GM18858 (cell line): ENCODE data around the gene PRRT2.

Source experiments
- ATAC-seq: cut with Tn5 transposase; IDR thresholded peaks from one replicate; pipeline ENCODE4 v1.9.1; 2021; ENCODE audit not compliant: unreplicated experiment

PRRT2 gene

GRCh38 chr16:29811170-29811895 lies 660 bp upstream of the PRRT2 start:
- no peak for ATAC-seq

- no peak for ATAC-seq
These were observed 1.0 kb downstream of the PRRT2 start for GRCh38 chr16:29812754-29813643.

GRCh38 chr16:29813644-29814562 lies 1.9 kb downstream of the PRRT2 start:
- ATAC-seq, result no peak

DNA sequence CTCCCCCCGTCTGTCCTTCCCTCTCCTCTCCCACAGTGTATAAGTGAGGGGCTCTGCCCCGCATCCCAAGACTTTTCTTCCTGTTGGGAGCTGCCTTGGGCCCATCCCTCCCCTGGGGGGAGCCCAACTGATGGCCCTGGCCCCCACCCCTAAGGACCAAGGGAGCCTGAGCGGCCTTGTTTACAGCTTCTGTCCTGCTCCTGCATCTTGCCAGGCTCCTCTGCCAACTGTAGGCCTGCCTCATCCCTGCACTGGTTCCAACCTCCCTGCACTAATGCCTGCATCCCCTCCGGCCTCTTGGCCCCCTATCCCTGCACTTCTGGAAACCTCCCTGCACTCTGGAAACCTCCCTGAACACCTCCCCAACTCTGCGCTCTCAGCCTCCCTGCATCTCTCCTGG lies 2.6 kb downstream of the PRRT2 start:
- no peak for ATAC-seq

GRCh38 chr16:29815032-29815721 lies 3.2 kb downstream of the PRRT2 start:
- no peak for ATAC-seq

GRCh38 chr16:29815793-29816693 lies 4.0 kb downstream of the PRRT2 start, which contains the start of gene PAGR1:
Gene PAGR1 (plus strand): TSS chr16:29816152. CDS start chr16:29816526, 374 bp downstream.
- peak; percentile 48 for ATAC-seq

DNA sequence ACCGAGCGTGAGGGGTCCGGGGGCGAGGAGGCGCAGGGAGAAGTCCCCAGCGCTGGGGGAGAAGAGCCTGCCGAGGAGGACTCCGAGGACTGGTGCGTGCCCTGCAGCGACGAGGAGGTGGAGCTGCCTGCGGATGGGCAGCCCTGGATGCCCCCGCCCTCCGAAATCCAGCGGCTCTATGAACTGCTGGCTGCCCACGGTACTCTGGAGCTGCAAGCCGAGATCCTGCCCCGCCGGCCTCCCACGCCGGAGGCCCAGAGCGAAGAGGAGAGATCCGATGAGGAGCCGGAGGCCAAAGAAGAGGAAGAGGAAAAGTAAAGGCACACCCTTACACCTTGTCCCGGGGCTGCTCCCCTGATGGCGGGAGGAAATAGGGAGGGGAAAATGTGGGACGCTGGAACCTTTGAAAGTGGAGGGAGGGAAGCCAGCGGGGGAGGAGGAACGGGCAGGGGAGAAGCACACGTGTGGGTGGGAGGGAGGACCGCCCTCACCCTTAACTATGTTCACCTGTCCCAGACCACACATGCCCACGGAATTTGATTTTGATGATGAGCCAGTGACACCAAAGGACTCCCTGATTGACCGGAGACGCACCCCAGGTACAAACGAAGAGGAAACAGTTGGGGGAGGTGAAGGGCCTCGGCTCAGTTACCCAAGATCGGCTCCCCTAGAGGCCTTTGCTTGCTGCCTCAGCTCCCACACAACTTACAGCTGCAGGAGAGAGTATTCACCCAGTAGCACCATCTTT lies 4.9 kb downstream of the PRRT2 start:
- ATAC-seq, result no peak

DNA sequence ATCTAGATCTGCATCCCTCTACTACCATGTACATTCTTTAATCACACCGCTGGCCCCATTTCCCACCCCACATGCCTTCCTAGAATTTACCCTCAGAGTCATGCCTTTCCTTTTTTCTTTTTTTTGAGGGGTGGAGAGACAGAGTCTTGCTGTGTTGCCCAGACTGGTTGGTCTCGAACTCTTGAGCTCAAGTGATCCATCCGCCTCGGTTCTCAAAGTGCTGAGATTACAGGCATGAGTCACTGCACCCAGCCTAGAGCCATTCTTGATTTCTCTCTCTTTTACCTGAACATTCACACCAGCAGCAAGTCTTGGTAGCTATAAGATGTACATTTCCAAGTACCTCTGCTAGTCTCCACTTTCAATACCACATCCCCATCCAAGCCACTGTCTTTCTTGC lies 6.1 kb downstream of the PRRT2 start:
- no peak for ATAC-seq

DNA sequence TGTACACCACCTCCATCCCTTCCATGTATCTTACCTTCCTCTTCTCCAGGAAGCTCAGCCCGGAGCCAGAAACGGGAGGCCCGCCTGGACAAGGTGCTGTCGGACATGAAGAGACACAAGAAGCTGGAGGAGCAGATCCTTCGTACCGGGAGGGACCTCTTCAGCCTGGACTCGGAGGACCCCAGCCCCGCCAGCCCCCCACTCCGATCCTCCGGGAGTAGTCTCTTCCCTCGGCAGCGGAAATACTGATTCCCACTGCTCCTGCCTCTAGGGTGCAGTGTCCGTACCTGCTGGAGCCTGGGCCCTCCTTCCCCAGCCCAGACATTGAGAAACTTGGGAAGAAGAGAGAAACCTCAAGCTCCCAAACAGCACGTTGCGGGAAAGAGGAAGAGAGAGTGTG lies 7.5 kb downstream of the PRRT2 start:
- no peak for ATAC-seq

DNA sequence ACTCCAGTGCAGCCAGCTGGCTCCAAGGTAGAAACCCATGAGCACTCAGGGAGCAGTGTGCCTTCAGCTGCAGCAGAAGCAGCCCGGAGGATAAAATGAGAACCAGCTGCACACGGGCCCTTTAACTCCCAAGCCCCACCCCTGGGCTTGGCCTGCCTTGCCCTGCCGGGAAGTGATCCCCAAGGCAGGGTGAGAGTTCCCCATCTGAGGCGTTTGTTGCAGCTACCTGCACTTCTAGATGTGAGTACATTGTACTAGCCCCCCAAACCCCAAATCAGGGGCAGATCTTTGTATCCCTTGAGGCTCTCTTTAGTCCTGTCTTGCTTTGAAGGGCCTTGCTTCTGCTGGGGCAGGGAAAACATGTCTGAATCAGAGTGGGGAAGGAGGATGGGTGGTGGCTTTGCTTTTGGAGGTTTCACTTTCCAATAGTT lies 8.3 kb downstream of the PRRT2 start, which contains the start of gene MVP:
TSS of gene MVP (plus strand) at position 192 of the 431 bp plus-strand sequence. CDS start 10,088 bp downstream, outside the sequence.
- ATAC-seq, result no peak

- no peak for ATAC-seq
These were observed 9.0 kb downstream of the PRRT2 start for GRCh38 chr16:29820730-29821642.

DNA sequence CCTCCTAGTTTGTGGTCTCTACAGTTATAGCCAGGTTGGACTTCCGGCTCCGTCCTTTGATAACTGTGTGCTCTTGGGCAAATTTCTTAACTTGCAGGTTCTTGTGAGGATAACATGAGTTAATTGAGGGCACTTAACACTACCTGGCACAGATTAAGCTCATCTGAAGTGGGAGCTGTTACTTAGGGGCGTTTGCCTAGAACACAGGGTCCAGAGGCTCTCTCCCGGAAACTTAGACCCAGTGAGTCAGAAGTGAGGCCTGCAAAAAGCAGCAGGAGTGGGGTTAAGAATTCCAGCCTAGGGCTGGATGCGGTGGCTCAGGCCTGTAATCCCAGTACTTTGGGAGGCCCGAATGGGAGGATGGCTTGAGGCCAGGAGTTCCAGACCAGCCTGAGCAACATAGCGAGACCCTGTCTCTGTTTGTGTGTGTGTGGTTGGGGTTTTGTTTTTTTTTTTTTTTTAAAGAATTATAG lies 9.7 kb downstream of the PRRT2 start:
- no peak for ATAC-seq

DNA sequence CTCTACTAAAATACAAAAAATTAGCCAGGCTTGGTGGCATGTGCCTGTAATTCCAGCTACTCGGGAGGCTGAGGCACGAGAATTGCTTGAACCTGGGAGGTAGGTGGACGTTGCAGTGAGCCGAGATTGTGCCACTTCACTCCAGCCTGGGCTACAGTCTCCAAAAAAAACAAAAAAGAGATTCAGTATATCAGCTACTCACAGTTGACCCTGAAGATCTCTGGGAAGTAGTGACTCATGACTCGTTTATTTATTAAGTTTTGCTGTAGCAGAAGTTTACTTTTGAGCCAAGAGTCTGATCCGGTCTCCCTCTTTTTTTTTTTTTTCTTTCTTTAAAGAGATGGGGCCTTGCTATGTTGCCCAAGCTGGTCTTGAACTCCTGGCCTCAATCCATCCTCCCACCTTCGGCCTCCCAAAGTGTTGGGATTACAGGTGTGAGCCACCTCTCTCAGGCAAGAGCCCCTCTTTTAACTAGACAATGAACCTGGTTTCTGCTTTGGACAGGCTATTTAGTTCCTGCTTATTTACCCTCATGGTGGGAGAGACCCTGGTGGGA lies 12.7 kb downstream of the PRRT2 start:
- ATAC-seq, result no peak

GRCh38 chr16:29825145-29826044 lies 13.4 kb downstream of the PRRT2 start:
- no peak for ATAC-seq

GRCh38 chr16:29826342-29826695 lies 14.3 kb downstream of the PRRT2 start:
- ATAC-seq, result no peak

DNA sequence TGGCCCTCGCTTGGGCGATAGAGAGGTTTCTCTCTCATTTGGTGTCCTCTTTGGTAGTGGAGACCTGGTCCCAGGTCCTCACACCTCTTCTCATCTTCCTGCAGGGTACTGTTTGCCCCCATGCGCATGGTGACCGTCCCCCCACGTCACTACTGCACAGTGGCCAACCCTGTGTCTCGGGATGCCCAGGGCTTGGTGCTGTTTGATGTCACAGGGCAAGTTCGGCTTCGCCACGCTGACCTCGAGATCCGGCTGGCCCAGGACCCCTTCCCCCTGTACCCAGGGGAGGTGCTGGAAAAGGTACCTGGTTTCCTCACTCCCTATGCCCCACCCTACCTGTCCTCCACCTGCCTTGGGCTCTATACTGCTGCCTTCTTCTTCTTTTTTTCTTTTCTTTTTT lies 18.8 kb downstream of the PRRT2 start:
- ATAC-seq, result no peak
